GM19468 (cell line): ENCODE results near the gene C1GALT1.

Source experiments
- ATAC-seq: cut with Tn5 transposase; IDR thresholded peaks from one replicate; pipeline ENCODE4 v1.9.1; 2021; ENCODE audit warnings: mild to moderate bottlenecking, moderate library complexity, moderate number of reproducible peaks; ENCODE audit not compliant: unreplicated experiment; ENCODE audit errors: extremely low read depth

Gene C1GALT1

DNA sequence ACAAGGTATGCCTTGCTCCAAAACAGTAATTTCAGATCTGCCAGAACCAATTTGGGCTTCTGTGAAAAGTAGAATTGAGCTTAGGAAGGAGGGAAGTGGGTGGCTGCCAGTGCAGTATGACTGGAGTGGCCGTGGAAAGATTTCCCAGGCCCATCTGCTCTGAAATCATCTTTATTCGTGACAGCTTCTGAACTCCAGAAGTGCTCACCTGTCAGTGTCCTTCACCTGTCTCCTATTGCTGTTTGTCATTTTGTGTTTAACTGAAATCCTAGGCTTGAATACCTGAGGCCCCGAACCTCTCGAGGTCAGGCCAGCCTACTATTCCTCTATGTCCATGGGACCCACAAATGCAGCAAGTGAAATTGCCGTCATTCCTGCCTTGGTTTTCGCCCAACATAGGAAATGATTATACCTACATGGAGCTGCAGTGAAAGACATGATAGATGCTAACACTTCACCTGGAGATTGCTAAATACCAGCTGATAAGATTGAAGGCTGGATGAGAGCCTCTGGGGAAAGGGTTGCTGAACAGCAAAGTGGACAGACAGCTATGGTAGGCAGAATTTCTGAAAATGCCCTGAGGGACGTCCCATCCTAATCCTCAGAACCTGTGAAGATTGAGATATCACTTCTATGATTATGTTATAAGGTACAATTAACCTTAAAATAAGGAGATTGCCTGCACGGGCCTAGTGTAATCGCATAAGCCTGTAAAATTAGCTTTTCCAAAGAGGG, 82.1 kb downstream of the C1GALT1 start:
- no peak for ATAC-seq

DNA sequence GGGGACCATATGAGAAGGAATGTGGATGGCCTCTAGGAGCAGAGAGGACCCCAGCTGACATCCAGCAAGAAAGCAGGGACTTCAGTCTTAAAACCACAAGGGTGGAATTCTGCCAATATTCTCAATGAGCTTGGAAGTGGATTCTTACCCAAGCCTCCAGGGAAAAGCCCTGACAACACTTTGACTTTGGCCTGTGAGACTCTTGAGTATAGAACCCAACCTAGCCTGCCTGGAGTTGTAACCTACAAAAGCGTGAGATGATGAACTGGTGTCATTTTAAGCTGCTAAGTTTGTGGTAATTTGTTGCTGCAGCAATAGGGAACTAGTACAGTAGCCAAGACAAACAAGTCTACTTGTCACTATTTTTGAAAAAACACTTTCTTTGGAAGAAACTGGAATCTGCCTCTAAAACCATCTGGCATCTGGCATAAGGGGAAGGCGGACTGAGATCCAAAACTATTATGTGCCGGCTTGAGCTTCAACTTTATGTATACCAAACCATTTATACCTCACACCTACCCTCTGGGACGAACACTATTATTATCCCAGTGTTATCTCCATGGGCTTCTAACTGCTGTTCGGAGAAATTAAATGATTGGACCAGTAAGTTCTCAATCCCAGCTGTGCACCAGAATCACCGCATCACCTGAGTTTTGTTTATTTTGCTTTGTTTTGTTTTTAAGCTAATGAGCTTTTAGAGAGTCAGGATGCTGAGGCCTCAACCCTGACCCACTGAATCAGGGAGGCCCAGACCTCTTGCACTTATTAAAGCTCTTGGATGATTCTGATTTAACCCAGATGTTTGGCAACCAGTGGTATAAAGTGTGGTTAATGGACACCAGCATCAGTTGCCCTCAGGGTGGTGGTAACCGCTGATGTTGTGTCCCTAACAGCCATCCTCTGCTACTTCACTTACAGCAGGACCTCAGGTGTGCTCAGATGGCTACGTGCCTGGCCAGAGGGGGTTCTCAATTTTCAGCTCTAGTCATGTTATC, 83.0 kb downstream of the C1GALT1 start:
- ATAC-seq, result no peak

DNA sequence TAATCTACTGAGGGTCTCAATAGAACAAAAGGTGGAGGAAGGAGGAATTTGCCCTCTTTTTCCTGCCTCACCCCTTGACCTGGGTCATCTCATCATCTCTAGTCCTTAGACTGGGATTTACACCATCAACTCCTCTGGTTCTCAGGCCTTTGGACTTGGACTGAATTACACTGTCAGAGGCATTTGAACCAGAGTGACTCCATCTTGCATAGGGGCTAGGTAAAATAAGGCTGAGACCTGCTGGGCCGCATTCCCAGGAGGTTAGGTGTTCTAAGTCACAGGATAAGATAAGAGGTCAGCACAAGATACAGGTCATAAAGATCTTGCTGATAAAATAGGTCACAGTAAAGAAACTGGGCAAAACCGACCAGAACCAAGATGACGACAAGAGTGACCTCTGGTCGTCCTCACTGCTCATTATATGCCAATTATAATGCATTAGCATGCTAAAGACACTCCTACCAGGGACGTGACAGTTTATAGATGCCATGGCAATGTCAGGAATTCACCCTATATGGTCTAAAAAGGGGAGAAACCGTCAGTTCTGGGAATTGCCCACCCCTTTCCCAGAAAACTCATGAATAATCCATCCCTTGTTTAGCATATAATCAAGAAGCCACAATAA, 84.0 kb downstream of the C1GALT1 start:
- no peak for ATAC-seq

DNA sequence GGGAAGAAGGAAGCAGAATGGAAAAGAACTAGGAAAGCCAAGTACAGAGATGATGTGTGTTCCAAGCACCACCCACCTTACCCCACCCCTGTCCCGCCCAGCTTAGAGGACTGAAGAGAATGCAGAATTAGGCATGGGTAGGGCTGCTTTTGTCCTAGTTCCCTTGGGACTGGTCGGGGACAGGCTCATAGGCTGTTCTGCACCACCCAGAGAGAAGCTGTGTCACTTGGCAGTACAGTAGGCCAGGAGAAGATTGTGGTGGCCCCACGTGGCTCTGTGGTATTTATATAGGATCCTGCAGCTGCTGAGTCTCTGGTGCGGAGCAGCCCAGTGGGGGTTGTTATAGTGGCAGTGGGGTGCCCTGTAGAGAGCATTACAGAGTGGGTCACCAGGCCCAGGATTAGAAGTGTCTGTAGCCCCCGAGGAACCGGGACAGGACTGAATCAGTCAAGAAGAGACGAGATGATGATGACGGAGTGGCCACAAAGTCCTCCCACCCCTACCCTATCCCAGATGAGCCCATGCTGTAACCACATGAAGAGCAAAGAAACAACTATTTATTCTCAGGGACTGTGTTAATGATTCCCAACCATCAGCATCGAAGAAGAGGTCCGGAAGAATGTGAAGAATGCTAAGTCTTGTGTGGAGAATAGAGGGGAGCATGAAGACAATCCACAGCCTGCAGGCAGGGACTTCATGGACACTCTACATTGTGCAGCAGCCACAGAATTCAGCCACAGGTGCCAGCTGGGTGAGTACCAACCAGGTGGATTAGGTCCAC, 88.9 kb downstream of the C1GALT1 start:
- no peak for ATAC-seq

DNA sequence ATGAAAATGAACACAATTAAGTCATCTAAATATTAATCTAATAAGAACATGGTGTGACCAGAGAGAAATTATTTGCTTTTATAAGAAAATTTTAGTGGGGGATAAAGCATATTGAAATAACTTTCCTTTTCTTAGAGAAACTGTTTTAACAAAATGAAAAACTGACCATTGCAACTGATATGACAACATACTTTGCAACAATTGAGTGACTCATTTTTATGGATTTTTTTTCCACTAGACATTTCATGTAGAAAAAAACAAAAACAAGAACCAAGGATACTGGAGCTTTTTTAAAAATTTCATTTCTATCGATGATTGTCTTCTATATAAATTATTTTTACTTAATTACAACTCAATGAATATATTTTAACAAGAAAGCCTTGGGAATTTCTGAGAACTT, 90.0 kb downstream of the C1GALT1 start:
- ATAC-seq, result no peak

DNA sequence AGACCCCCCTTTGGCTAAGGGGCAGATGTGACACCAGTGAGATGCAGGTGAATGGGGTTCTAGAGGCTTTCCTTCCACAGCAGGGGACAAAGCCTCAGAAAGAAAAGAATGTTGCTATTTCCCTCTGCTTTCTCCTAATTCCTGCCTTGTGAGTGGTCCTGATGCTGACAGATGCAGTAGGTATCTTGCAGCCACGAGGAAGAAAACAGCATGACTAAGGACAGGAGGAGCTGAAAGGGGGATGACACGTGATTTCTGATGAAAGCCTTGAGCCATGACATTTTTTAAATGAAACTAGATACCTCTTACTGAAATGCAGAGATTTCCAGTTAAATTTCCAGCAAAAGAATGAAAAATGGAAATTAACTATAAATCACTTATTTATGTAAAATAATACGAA, 92.4 kb downstream of the C1GALT1 start:
- no peak for ATAC-seq

DNA sequence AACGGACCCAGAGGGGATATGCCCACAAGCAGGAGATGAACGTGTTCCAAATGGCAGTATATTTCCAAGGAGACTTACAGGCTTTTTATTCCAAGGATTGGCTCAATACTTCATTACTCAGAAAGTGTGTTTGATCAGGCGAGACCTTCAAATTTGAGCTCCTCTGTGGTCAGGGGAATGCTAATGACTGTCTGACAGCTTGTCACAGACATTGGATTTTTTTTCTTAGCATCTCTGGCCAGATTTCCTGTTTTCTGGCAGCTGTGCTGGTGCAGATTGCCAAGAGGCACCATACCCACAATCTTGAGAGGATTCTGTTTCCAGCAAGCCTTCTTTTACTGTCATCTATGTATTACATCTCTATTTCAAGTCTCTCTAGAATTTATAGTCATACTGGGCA, 93.8 kb downstream of the C1GALT1 start:
- no peak for ATAC-seq

DNA sequence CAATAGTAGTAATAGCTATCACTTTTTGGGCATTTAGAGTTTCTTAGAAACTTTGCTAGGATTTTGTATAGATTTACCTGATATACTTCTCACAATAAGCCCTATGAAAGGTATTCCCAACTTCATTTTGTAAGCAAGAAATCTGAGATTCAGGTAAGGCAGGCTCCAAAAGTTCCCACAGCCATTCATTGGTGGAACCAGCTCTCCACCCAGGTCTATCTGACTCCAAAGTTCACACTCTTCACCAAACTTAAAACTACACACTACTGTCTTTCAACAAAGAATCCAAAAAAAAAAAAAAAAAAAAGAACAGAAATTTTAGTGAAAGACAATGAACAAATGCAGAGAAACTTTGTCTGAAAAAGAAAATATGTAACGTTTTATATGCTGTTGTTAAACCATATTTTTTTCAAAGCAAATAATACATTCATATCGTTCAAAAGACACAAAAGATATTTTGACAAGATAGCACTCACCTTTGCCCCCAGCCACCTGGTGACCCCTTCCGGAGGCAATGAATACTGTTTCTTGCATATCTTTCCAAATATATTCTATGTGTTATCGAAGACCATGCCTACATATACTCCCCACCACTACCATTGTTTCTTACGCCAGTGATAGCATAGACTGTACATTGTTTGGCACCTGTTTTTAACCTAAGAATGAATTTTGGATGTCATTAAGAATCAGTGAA, 108.2 kb downstream of the C1GALT1 start:
- no peak for ATAC-seq

DNA sequence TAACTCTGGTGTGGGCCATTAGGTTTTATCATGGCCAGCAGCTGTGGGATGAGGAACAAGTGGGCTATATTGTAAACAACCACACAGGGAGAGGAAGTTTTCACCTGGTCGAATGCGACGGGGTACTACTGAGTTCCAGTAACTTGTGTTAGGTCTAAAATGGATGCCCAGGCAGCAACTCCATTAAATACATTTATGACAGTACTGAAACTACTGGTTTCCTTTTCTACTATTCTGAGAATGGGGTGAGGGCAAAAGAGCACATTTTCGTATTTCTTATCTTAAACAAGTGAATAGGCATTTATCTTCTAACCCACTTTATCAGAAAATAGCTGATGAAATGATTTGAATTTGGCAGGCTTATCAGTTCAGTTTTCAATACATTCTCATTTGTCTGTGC, 109.7 kb downstream of the C1GALT1 start:
- ATAC-seq, result no peak

DNA sequence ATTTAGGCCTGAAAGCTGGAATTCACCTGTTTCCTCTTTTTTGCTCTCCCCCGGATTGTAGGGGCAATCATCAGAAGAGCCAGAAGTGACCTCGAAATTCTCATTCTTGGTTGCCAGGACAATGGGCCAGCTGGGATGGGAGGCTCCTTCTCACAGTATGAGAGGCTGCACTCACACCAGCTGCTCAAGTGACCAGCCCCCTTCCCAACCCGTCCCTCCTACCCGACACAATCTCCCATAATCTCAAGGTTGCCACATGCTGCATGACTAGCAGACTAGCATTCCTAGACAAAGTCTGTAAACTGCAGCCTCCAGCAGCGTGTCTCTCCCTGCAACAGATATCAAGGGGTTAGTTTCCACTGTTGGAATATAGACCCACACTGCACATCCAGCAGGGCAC, 110.3 kb downstream of the C1GALT1 start:
- no peak for ATAC-seq

DNA sequence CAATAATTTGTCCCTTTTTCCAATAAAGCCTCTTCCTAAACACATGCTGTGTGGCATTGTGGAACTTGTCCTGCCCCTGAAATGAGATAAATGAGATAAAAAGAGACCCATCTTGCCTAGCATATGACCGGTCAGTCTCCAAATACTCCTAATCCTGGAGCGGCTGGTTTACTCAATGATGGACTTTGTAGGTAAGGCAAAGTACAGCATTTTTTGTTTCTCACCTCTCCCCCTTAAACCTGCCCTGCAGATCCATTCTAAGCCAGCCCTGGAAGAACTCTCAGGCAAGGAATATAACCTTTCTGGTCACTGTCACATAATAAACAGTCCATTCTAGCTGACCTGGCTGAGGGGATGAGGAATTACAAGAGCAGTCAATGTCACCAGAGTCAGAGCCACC, 110.7 kb downstream of the C1GALT1 start:
- ATAC-seq, result no peak

DNA sequence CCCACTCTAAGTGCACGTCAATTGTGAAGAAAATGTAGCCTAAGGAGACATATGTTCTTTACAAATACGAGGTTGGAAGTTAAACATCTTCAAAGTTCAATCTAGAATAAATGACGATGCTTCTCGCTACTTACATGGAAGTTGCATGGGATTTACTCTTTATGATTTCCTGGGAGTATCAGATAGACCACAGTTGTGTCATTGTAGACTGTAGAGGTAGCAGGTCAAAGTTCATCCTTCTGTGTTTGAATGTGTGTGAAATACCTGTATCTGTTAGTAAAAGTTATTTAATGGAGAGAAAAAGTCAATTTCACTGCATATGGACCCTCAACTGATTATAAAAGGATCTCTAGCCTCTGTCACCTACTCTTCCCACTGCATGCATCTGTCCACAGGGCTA, 112.6 kb downstream of the C1GALT1 start:
- no peak for ATAC-seq
